CD4-positive, alpha-beta T cell (primary cell): Measurements from ENCODE around the gene EMSY. TPM values are rescaled to one million over a fixed set of nuclear protein-coding genes. Genes with fewer than 3 reads are reported as not detected.

Source experiments
- ATAC-seq: fragments of 200-7000 bp; cut with Tn5 transposase; one replicate; pipeline ENCODE4 v1.10.0; 2022; ENCODE audit warnings: mild to moderate bottlenecking; ENCODE audit not compliant: poor library complexity
- CTCF ChIA-PET: fragments of 350-600 bp; sonication (Branson Sonifier 250); formaldehyde crosslinking; loops from one replicate; lab custom pipeline; 2021; ENCODE audit warnings: antibody characterized with exemption, inconsistent platforms; lab: Charles Lee
- POLR2A ChIA-PET: fragments of 350-600 bp; sonication (Branson Sonifier 250); formaldehyde crosslinking; loops from one replicate; lab custom pipeline; 2021; ENCODE audit warnings: antibody characterized with exemption, inconsistent platforms; lab: Charles Lee
- DNase-seq, 14 experiments: peaks; one replicate each; pipeline ENCODE4 v3.0.0-alpha.2; 2013 to 2020; ENCODE audit warnings: mixed read lengths in 2 of 14
- H3K27ac ChIP-seq, 2 donors: one replicate each; pipeline versions ENCODE4 v1.5.1 to v1.7.0; 2013; ENCODE audit warnings: low read length in 2 of 2, low read depth in 1 of 2, mild to moderate bottlenecking in 1 of 2
- H3K27me3 ChIP-seq, 2 experiments: 1 replicate in 1 of 2; 2 replicates in 1 of 2; pipeline versions ENCODE4 v1.6.1 to v1.7.0; 2013; ENCODE audit warnings: low read length in 2 of 2, control low read depth in 1 of 2, mild to moderate bottlenecking in 1 of 2, moderate library complexity in 1 of 2; ENCODE audit not compliant: insufficient read depth in 2 of 2, control insufficient read depth in 1 of 2
- H3K36me3 ChIP-seq: one replicate; pipeline ENCODE4 v1.6.1; 2013; ENCODE audit warnings: low read length, control low read depth; ENCODE audit not compliant: insufficient read depth
- H3K4me1 ChIP-seq: one replicate; pipeline ENCODE4 v1.6.1; 2013; ENCODE audit warnings: low read length, control low read depth; ENCODE audit not compliant: insufficient read depth
- H3K4me3 ChIP-seq: one replicate; pipeline ENCODE4 v1.5.1; 2013; ENCODE audit warnings: mild to moderate bottlenecking, low read length, moderate library complexity
- H3K9me3 ChIP-seq, 2 experiments: 1 replicate in 1 of 2; 2 replicates in 1 of 2; pipeline versions ENCODE4 v1.6.1 to v1.7.0; 2013; ENCODE audit warnings: low read length in 2 of 2, mild to moderate bottlenecking in 2 of 2, control low read depth in 1 of 2, moderate library complexity in 1 of 2; ENCODE audit not compliant: control insufficient read depth in 1 of 2, insufficient read depth in 1 of 2
- H3K27ac Mint-ChIP-seq: one replicate; pipeline ENCODE4 v1.8.0; 2020; ENCODE audit warnings: mixed read lengths
- H3K27me3 Mint-ChIP-seq: one replicate; pipeline ENCODE4 v1.8.0; 2021; ENCODE audit warnings: mixed read lengths
- H3K36me3 Mint-ChIP-seq: one replicate; pipeline ENCODE4 v1.8.0; 2021; ENCODE audit warnings: low read depth, mixed read lengths
- H3K4me1 Mint-ChIP-seq: one replicate; pipeline ENCODE4 v1.8.0; 2021; ENCODE audit warnings: low read depth, mixed read lengths
- H3K4me3 Mint-ChIP-seq: one replicate; pipeline ENCODE4 v1.8.0; 2020; ENCODE audit warnings: mild to moderate bottlenecking, mixed read lengths
- H3K9me3 Mint-ChIP-seq: one replicate; pipeline ENCODE4 v1.8.0; 2020; ENCODE audit warnings: mixed read lengths
- intact Hi-C, 2 experiments: fragments of 100-400 bp; cut with DNase I in 1 of 2; cut with micrococcal nuclease in 1 of 2; formaldehyde crosslinking; loops; one replicate each; pipeline versions ENCODE4 v1.15.1 to v1.9.0; 2023 to 2025; cut with DNase I, micrococcal nuclease
- total RNA-seq, 174 experiments: library from RNA in 2 of 174; stranded (reverse) in 2 of 174; gene quantifications; one replicate each; pipeline ENCODE4 v1.2.3 and lab custom pipeline; 2021 to 2026
- TF ChIP-seq, protein P1 (sequence below): fragments of 200-600 bp; IDR thresholded peaks from one replicate; pipeline ENCODE4 v1.8.0; 2022; ENCODE audit warnings: antibody characterized with exemption, mild to moderate bottlenecking

Gene EMSY
- total RNA-seq, 2 experiments from 2014 or later = 20.9 to 21.8 TPM

GRCh38 chr11:76554767-76555166 lies 109.9 kb downstream of the EMSY start:
- Histone ChIP-seq H3K27ac (no peak overlapping the region), H3K4me1 (peaks cover 2% of the 10 kb centered on the region), H3K27me3 (no peaks in the 10 kb centered on the region), H3K36me3 (peaks cover 3% of the 10 kb centered on the region), H3K9me3 (no peaks in the 10 kb centered on the region), H3K4me3 (no peak overlapping the region)
- ChIA-PET POLR2A (no interaction called here), CTCF (no interaction called here)
- Mint-ChIP-seq H3K27me3 (no peaks in the 10 kb centered on the region), H3K4me1 (no peaks in the 10 kb centered on the region), H3K9me3 (no peaks in the 10 kb centered on the region), H3K27ac (no peak overlapping the region), H3K36me3 (peaks cover 12% of the 10 kb centered on the region), H3K4me3 (no peak overlapping the region)
- intact Hi-C loops = loop anchor here in 1 of 2 experiments (5.0 kb wide), 1 partner anchor 128 kb away; no protein-coding TSS in a partner anchor
- DNase-seq (no peak), ATAC-seq (no peak)
- TF ChIP-seq, protein P1, sequence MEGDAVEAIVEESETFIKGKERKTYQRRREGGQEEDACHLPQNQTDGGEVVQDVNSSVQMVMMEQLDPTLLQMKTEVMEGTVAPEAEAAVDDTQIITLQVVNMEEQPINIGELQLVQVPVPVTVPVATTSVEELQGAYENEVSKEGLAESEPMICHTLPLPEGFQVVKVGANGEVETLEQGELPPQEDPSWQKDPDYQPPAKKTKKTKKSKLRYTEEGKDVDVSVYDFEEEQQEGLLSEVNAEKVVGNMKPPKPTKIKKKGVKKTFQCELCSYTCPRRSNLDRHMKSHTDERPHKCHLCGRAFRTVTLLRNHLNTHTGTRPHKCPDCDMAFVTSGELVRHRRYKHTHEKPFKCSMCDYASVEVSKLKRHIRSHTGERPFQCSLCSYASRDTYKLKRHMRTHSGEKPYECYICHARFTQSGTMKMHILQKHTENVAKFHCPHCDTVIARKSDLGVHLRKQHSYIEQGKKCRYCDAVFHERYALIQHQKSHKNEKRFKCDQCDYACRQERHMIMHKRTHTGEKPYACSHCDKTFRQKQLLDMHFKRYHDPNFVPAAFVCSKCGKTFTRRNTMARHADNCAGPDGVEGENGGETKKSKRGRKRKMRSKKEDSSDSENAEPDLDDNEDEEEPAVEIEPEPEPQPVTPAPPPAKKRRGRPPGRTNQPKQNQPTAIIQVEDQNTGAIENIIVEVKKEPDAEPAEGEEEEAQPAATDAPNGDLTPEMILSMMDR = no peak

GRCh38 chr11:76557466-76557865 lies 112.6 kb downstream of the EMSY start:
- Histone ChIP-seq H3K4me3 (no peak overlapping the region), H3K27ac (no peak overlapping the region), H3K36me3 (no peaks in the 10 kb centered on the region), H3K27me3 (peaks cover 0 to 5% of the 10 kb centered on the region in 2 experiments), H3K9me3 (no peaks in the 10 kb centered on the region), H3K4me1 (peaks cover 12% of the 10 kb centered on the region)
- ChIA-PET CTCF (no interaction called here), POLR2A (no interaction called here)
- H3K4me3 Mint-ChIP-seq = no peak overlapping the region
- DNase-seq = no peak
- H3K27ac Mint-ChIP-seq = no peak overlapping the region
- TF ChIP-seq, protein P1 = no peak
- H3K4me1 Mint-ChIP-seq = no peaks in the 10 kb centered on the region
- intact Hi-C loops = no loop called here
- H3K27me3 Mint-ChIP-seq = no peaks in the 10 kb centered on the region
- H3K9me3 Mint-ChIP-seq = no peaks in the 10 kb centered on the region
- ATAC-seq = no peak
- H3K36me3 Mint-ChIP-seq = no peaks in the 10 kb centered on the region

DNA sequence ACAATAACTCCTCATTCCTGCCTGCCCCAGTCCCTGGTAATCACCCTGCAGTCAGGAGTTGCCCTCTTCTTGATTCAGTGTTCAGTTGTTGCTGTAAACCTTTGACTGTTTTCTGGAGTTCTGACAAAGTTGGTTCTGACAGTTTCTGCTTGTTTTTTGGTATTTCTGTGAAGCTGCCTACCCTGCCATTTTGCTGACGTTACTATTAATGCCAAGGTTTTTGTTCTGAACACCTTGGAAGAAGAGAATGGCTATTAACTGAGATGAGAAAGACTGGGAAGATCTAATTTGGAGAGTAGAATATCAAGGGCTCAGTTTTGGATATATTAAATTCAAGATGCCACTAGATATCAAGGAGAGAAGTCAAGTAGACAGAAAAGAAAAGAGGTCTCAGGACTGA lies 113.7 kb downstream of the EMSY start:
- Mint-ChIP-seq H3K4me3 (no peak overlapping the region), H3K4me1 (no peaks in the 10 kb centered on the region), H3K27me3 (no peaks in the 10 kb centered on the region), H3K27ac (no peak overlapping the region), H3K36me3 (no peaks in the 10 kb centered on the region), H3K9me3 (no peaks in the 10 kb centered on the region)
- H3K4me1 ChIP-seq = peaks cover 12% of the 10 kb centered on the region
- H3K36me3 ChIP-seq = no peaks in the 10 kb centered on the region
- no peaks in the 10 kb centered on the region for H3K9me3 ChIP-seq
- TF ChIP-seq, protein P1 = no peak
- DNase-seq (no peak), ATAC-seq (no peak)
- no peak overlapping the region for H3K4me3 ChIP-seq
- ChIA-PET POLR2A (no interaction called here), CTCF (no interaction called here)
- no peak overlapping the region for H3K27ac ChIP-seq
- intact Hi-C loops = no loop called here
- H3K27me3 ChIP-seq = peaks cover 0 to 5% of the 10 kb centered on the region in 2 experiments
